Gastrocnemius medialis (tissue), 4 donors: ENCODE measurements around the gene PCNX2. TPM values are rescaled to one million over a fixed set of nuclear protein-coding genes. Genes with fewer than 3 reads are reported as not detected.
"Not testable (repeated sequence)": the region's sequence is repeated elsewhere in the genome, so short reads cannot be mapped to it uniquely, and the experiment has no call there.

Source experiments
- ATAC-seq, 2 donors: fragments of 150-250 bp; one replicate each; pipeline ENCODE4 v1.9.1; 2016
- DNase-seq, 2 donors: peaks; one replicate each; pipeline ENCODE4 v3.0.0-alpha.2; 2019
- H3K27ac ChIP-seq, 4 donors: fragments of 200-600 bp; sonication (generic); 1 replicate in 1 of 4; 2 replicates in 3 of 4; pipeline ENCODE4 v1.5.1; 2016 to 2018; ENCODE audit warnings: mild to moderate bottlenecking in 2 of 4, moderate library complexity in 1 of 4
- H3K27me3 ChIP-seq, 3 donors: fragments of 200-600 bp; sonication (generic) in 2 of 3; 1 replicate in 1 of 3; 2 replicates in 2 of 3; pipeline versions ENCODE4 v1.5.1 to v1.6.0; 2016 to 2019; ENCODE audit warnings: mild to moderate bottlenecking in 1 of 3, moderate library complexity in 1 of 3
- H3K36me3 ChIP-seq, 2 donors: fragments of 200-600 bp; sonication (generic) in 1 of 2; one replicate each; pipeline ENCODE4 v1.5.1; 2017 to 2018
- H3K4me1 ChIP-seq, 2 donors: fragments of 200-600 bp; sonication (generic) in 1 of 2; one replicate each; pipeline ENCODE4 v1.5.1; 2016 to 2017; ENCODE audit warnings: mild to moderate bottlenecking in 2 of 2
- H3K4me3 ChIP-seq, 4 donors: fragments of 200-600 bp; sonication (generic) in 3 of 4; 1 replicate in 1 of 4; 2 replicates in 3 of 4; pipeline ENCODE4 v1.5.1; 2016 to 2019; ENCODE audit warnings: mild to moderate bottlenecking in 2 of 4
- H3K9me3 ChIP-seq, 3 donors: fragments of 200-600 bp; sonication (generic) in 2 of 3; 1 replicate in 1 of 3; 2 replicates in 2 of 3; pipeline ENCODE4 v1.5.1; 2016 to 2019
- POLR2A ChIP-seq, 2 donors: fragments of 450-650 bp; IDR thresholded peaks; one replicate each; pipeline ENCODE4 v1.6.1; 2017; ENCODE audit warnings: antibody characterized with exemption in 2 of 2, mild to moderate bottlenecking in 2 of 2, moderate library complexity in 2 of 2
- in situ Hi-C, 4 donors: fragments of 200-750 bp; cut with MboI; loops; one replicate each; pipeline versions ENCODE4 v1.15.0 to v1.8.0; 2017; ENCODE audit warnings: low sequenced_read_pairs in 4 of 4
- intact Hi-C: fragments of 100-400 bp; cut with DNase I; formaldehyde crosslinking; loops from one replicate; pipeline ENCODE4 v1.15.1; 2023; ENCODE audit warnings: low total_unique reads
- total RNA-seq, 4 donors: library from RNA; depleted of rRNA; stranded (reverse); fragments of >200 nt; gene quantifications; one replicate each; pipeline versions ENCODE4 v1.1.0 to v1.2.3, GENCODE V29; 2016
- TF ChIP-seq, protein P1 (sequence below), 5 experiments: fragments of 450-650 bp in 3 of 5; fragments of 200-600 bp in 2 of 5; sonication (generic) in 2 of 5; IDR thresholded peaks in 4 of 5; conservative IDR thresholded peaks in 1 of 5; 1 replicate in 4 of 5; 2 replicates in 1 of 5; pipeline ENCODE4 v1.5.1; 2016 to 2019; ENCODE audit warnings: antibody characterized with exemption in 5 of 5, mild to moderate bottlenecking in 3 of 5, moderate library complexity in 3 of 5

PCNX2 gene
- total RNA-seq, 4 donors from 2014 or later: 0.34 to 5.6 (median 1.9) TPM

DNA sequence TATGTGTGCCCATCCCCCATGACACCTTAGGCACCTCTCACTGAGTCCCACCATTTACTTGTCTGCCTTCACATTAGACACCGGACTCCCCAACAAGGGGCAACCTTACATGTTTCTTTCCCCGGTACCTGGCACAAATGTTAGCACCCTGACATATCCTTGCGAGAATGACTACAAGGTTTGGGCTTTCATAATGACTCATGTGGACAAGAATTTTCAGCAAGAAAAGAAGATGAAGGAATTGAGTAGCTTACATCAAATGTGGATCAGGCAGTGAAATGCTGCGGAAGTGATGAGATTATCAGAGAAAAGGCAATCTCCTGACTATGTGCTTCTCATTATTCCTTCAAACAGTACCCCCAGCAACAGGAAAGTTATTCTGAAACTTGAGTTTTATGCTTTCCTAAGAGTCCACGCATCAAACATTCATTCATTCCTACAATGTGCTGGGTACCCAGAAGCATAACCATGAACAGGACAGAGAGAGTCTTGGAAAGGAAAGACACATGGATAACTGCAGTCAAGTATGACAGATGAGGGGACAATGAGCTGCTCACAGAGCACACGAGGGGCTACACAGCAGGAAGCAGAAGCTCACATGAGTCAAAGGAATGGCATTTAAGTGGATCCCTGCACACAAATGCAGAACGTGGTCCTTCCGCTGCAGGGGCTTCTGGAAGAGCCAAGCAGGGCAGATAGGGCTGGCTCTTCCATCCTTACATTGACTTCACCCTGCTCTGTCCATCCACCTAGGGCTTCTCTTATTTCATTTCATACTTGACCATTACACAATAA lies 112.1 kb downstream of the PCNX2 start:
- Histone ChIP-seq H3K36me3 (no peaks in the 10 kb centered on the region), H3K27ac (no peak overlapping the region), H3K4me1 (no peaks in the 10 kb centered on the region), H3K9me3 (no peaks in the 10 kb centered on the region), H3K27me3 (no peaks in the 10 kb centered on the region), H3K4me3 (no peak overlapping the region)
- no peak for ATAC-seq
- TF ChIP-seq, protein P1, sequence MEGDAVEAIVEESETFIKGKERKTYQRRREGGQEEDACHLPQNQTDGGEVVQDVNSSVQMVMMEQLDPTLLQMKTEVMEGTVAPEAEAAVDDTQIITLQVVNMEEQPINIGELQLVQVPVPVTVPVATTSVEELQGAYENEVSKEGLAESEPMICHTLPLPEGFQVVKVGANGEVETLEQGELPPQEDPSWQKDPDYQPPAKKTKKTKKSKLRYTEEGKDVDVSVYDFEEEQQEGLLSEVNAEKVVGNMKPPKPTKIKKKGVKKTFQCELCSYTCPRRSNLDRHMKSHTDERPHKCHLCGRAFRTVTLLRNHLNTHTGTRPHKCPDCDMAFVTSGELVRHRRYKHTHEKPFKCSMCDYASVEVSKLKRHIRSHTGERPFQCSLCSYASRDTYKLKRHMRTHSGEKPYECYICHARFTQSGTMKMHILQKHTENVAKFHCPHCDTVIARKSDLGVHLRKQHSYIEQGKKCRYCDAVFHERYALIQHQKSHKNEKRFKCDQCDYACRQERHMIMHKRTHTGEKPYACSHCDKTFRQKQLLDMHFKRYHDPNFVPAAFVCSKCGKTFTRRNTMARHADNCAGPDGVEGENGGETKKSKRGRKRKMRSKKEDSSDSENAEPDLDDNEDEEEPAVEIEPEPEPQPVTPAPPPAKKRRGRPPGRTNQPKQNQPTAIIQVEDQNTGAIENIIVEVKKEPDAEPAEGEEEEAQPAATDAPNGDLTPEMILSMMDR (IDR thresholded peaks at IDR 0.05 in 4 of 5, conservative IDR thresholded peaks at IDR 0.05 in 1 of 5): no peak
- no peak for TF ChIP-seq POLR2A (IDR thresholded peaks at IDR 0.05)
- intact Hi-C loops (no loop called here), in situ Hi-C loops (no loop called here)
- no peak for DNase-seq

DNA sequence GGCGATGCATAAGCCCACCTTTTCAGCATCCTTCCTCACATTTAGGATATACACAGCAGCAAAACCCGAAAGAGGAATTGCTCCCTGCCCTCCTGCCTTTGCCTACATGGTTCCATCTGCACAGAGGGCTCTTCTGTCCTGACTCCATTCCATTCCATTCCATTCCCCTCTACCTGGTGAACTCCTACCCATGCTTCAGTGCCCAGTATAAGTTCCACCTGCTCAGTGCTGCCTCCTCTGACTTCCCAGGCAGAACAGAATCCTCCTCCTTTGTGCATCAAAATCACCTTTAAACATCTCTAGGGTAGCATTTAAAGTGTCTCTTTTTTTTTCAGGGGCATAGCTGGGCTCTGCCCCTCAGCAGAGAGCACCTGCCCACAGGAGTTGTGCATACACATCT lies 112.9 kb downstream of the PCNX2 start:
- H3K27ac ChIP-seq: no peak overlapping the region
- H3K27me3 ChIP-seq: no peaks in the 10 kb centered on the region
- no peaks in the 10 kb centered on the region for H3K9me3 ChIP-seq
- TF ChIP-seq, protein P1 (IDR thresholded peaks at IDR 0.05 in 4 of 5, conservative IDR thresholded peaks at IDR 0.05 in 1 of 5): no peak
- TF ChIP-seq POLR2A (IDR thresholded peaks at IDR 0.05): no peak
- H3K36me3 ChIP-seq: no peaks in the 10 kb centered on the region
- no peak for ATAC-seq
- intact Hi-C loops (no loop called here), in situ Hi-C loops (no loop called here)
- no peak overlapping the region for H3K4me3 ChIP-seq
- DNase-seq: no peak
- no peaks in the 10 kb centered on the region for H3K4me1 ChIP-seq

DNA sequence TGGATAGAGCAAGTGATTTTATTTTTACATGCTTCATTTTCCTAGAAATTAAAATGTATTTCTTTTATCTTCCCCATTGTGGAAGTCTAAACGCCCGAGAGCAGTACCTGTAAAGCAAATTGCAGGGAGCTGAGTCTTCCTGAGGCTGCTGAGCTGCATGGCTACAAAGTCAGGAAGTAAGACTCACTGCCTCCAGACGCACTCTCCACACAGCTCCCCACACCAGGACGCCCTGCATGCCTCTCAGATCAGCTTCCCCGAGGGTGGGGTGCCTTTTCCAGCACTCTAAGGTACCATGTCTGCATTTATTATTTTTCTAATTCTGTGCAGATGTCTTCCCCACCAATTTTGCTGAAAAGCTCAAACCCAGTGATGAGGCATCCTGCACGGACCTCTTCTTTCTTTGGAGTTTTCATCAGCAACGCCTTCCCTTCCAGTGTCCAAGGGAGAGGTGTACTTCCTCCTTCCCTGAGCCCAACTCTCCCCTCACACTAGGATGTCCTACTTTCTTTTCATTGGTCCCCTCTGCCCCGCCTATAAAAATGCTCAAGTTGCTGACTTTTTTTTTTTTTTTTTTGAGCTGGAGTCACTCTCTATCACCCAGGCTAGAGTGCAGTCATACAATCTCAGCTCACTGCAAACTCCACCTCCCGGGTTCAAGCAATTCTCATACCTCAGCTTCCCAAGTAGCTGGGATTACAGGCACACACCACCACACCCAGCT lies 114.7 kb downstream of the PCNX2 start:
- DNase-seq: no peak
- Histone ChIP-seq H3K27ac (no peak overlapping the region), H3K36me3 (no peaks in the 10 kb centered on the region), H3K4me1 (no peaks in the 10 kb centered on the region), H3K9me3 (no peaks in the 10 kb centered on the region), H3K4me3 (no peak overlapping the region), H3K27me3 (no peaks in the 10 kb centered on the region)
- intact Hi-C loops (no loop called here), in situ Hi-C loops (no loop called here)
- no peak for TF ChIP-seq POLR2A (IDR thresholded peaks at IDR 0.05)
- TF ChIP-seq, protein P1 (IDR thresholded peaks at IDR 0.05 in 4 of 5, conservative IDR thresholded peaks at IDR 0.05 in 1 of 5): no peak
- ATAC-seq: no peak

DNA sequence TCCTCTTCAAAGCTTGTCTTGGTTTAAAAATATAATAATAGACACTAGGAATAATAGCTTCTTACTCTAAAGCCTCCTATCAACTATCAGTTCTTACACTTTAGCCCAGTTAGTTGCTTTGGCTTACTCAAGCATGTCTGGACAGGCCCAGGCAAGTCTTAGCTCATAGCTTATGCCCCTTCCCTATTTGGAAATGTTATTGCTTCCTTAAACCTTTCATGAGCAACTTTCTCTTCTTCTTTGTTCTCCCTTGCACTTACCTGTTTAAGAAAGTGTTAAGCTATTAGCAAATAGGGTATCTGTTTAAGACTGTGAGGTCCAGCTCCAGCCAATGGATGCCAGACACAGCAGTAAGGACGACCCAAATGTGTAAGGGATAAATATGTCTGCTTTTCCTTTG lies 115.9 kb downstream of the PCNX2 start:
- H3K4me1 ChIP-seq, DNase-seq, H3K36me3 ChIP-seq, in situ Hi-C loops, H3K4me3 ChIP-seq, ATAC-seq, intact Hi-C loops, H3K27me3 ChIP-seq, H3K27ac ChIP-seq, H3K9me3 ChIP-seq: not testable (repeated sequence)

DNA sequence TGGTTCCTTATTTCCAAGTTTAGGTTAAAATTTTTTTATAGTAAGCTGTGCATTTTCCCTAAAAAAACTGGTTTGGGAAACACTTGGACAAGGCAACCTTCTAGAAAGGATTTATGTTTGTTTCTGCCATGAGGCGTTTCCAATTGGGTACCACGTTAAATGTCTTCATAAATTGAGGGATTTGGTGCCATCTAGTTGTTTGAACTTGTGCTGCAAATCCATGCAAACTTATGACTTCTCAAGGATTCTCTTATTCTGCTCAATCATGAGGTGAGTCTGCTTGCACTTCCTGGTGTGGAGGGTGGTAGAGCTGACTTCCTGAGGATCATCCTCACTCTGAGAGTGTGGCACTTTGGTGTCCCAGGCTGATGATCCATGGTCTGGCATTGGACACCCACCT lies 123.3 kb downstream of the PCNX2 start:
- in situ Hi-C loops (no loop called here), intact Hi-C loops (loop anchor here (5.0 kb wide), 1 partner anchor 540 kb away; the partner anchor contains the start of gene SIPA1L2)
- no peaks in the 10 kb centered on the region for H3K36me3 ChIP-seq
- no peaks in the 10 kb centered on the region for H3K9me3 ChIP-seq
- no peak overlapping the region for H3K4me3 ChIP-seq
- no peaks in the 10 kb centered on the region for H3K27me3 ChIP-seq
- TF ChIP-seq, protein P1 (IDR thresholded peaks at IDR 0.05 in 4 of 5, conservative IDR thresholded peaks at IDR 0.05 in 1 of 5): peak in 1 of 5 experiments; percentile 45
- no peak for TF ChIP-seq POLR2A (IDR thresholded peaks at IDR 0.05)
- no peaks in the 10 kb centered on the region for H3K4me1 ChIP-seq
- H3K27ac ChIP-seq: no peak overlapping the region
- DNase-seq (no peak), ATAC-seq (no peak)
